ENCODE data around the gene SIK2.

- TF ChIP-seq CTCF (IDR thresholded peaks at IDR 0.05; ENCODE audit: borderline replicate concordance, extremely low read depth, low read length, poor library complexity, severe bottlenecking) (no peak), EZH2 (IDR thresholded peaks at IDR 0.05; ENCODE audit: borderline replicate concordance, low read depth, low read length, severe bottlenecking) (no peak)
Observed at GRCh38 chr11:111655924-111656323, 53.7 kb downstream of the SIK2 start.

Data from DND-41 (cell line).